ENCODE data around the gene CCKAR. TPM values are rescaled to one million over a fixed set of nuclear protein-coding genes. Genes with fewer than 3 reads are reported as not detected.
A peak's percentile ranks its signal among the peaks of the same experiment; 100 is the strongest.

The CCKAR gene
- total RNA-seq, 1 experiment from 2014 or later, result 28.2 TPM

DNA sequence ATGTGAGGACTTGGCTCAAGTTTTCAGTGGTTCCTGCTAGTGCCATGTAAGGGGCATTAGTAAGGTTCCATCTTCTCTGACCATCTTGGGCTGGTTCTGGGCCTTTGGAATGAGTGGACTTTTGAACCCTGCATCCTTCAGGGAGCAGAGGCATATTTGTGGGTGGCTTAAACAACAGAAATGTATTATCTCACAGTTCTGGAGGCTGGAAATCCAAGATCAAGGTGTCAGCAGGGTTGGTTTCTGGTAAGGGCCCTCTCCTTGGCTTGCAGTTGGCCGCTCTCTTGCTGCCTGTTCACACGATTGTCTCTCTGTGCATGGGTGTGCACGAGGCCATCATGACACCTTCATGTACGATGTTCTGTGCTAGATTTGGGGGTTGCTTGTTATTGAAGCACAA is 21.3 kb downstream of the CCKAR start:
- DNase-seq, result no peak
- Histone ChIP-seq H3K36me3 (no peaks in the 10 kb centered on the region), H3K4me3 (no peak overlapping the region), H3K9me3 (peaks cover under 1% of the 10 kb centered on the region; the same call in 1 of the 2 replicates), H3K27me3 (no peaks in the 10 kb centered on the region)

DNA sequence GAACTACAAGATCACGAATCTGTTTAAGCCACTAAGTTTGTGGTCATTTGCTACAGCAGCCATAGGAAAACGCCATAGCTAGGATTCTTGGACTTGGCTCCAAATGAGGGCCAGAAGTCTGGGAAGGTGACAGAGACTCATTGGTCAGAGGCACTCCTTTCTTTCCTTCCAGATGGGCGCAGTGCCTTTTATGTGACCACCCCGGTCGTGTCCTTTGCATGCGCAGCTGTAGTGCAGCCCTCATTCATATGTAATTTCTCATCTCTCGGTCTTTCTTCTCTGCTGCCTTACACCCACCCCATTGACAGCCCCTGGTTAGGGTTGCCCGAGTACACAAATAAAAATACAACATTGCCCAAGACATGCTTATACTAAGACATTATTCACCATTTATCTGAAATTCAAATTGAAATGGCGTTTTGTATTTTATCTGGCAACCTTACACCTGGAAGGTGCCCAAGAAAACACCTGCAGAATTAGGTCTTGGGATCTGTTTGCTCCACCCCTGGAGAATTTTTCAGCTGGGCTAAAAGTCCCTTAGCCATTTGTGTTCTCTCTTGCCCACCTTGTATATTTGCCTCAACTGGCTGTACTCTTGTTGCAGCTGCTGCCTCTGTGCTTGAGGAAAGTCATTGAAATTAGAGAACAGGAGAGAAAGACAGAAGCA is 21.9 kb downstream of the CCKAR start:
- H3K27me3 ChIP-seq, result no peaks in the 10 kb centered on the region
- peaks cover 6% of the 10 kb centered on the region; the same call in 1 of the 2 replicates for H3K9me3 ChIP-seq
- DNase-seq, result no peak
- H3K36me3 ChIP-seq, result no peaks in the 10 kb centered on the region
- H3K4me3 ChIP-seq, result no peak overlapping the region

DNA sequence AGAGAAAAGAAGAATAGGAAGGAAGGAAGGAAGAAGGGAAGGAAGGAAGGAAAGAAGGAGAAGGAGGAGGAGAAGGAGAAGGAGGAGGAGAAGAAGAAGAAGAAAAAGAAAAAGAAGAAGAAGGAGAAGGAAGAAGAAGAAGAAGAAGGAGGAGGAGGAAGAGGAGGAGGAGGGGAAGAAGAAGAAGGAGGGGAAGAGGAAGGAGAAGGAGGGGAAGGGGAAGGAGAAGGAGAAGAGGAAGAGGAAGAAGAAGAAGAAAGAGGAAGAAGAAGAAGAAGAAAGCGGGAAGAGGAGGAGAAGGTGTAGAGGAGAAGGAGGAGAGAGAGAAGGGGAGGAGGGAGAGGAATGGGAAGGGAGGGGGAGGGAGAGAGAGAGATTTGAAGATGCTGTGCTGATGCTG is 22.6 kb downstream of the CCKAR start:
- no peak overlapping the region for H3K4me3 ChIP-seq
- peaks cover 7% of the 10 kb centered on the region; the same call in 1 of the 2 replicates for H3K9me3 ChIP-seq
- no peak for DNase-seq
- no peaks in the 10 kb centered on the region for H3K36me3 ChIP-seq
- no peaks in the 10 kb centered on the region for H3K27me3 ChIP-seq

DNA sequence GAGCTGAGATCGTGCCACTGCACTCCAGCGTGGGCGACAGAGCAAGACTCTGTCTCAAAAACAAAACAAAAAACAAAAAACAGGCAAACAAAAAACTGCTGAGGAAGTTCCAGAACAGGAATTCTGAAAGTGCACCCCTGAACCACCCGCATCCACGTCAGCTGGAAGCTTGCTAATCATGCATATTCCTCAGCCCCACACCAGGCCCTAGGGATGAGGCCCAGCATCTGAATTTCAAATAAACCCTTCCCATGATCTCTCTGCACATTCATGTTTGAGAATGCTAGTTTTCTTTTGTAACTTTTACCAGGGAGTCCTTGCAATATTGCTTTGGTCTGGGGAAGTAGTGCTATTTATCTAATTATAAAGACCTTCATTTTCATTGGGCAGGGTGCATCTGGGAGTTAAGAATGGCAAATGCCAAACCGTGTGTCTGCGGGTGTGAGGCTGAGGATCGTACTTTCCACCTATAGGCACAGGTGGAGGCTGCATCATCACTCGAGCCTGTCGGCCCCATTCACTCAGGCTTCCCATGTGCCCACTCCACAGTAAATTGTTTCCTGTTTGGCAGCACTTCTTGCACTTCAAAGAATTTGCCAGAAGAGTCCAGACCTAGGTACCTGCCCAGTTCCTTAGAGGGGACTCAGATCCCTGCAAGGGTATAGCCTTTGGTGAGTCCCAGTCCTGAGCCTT is 23.6 kb downstream of the CCKAR start:
- no peaks in the 10 kb centered on the region for H3K36me3 ChIP-seq
- H3K4me3 ChIP-seq, result no peak overlapping the region
- no peak for DNase-seq
- peaks cover 7% of the 10 kb centered on the region; the same call in 1 of the 2 replicates for H3K9me3 ChIP-seq
- no peaks in the 10 kb centered on the region for H3K27me3 ChIP-seq

DNA sequence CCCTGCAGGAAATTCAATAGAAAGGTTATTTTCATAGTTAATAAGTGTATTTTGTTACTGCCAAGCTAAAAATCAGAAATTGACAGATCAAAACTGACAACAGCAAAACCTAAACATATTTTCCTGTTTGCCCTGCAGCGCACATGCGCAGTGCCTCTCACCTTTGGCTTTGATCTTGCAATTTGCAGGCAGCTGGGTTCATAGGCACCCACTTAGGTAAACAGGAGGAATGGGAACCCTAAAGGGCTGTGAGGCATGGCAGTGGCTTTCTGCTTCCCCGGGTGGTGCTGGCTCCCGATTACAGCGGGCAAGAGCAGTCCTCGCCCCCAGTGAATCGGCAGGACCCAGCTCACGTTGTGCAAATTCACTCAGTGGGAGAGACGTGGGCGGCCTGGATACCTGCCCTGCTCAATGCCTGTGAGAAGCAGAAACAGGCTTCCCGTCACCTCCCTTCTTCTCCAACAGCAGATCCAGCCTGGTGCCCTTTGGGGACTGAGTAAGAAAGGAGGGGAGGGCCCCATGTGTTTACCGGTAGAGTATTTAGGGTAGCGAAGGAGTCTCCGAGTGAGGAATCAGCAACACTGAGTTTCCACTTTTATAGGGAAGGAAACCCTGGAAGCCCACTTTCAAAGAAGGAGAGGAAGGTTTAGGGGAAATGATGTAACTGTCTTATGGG is 25.7 kb downstream of the CCKAR start:
- Histone ChIP-seq H3K36me3 (no peaks in the 10 kb centered on the region), H3K27me3 (no peaks in the 10 kb centered on the region), H3K9me3 (peaks cover 7% of the 10 kb centered on the region; the same call in 1 of the 2 replicates), H3K4me3 (no peak overlapping the region)
- no peak for DNase-seq

DNA sequence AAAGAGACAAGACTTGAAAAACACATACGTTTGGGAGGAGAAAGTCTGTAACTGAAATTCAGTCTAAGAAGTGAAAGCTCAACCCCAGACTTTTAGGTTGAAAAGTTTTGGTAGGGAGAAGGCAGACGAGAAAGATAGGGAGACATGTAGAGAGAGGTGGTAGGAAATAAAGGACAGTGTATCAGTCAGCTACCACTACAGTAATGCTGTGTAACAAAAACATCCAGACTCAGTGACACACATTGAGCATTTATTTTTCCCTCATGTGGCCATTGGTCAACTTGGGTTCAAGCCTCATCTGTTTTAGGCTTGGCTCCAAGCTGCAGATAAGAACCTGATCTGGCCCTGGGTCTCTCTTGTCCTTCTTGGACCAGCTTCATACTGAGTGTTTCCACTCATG is 26.9 kb downstream of the CCKAR start:
- no peak overlapping the region for H3K4me3 ChIP-seq
- no peaks in the 10 kb centered on the region for H3K36me3 ChIP-seq
- H3K9me3 ChIP-seq, result peaks cover 7% of the 10 kb centered on the region; the same call in 1 of the 2 replicates
- no peak for DNase-seq
- no peaks in the 10 kb centered on the region for H3K27me3 ChIP-seq

DNA sequence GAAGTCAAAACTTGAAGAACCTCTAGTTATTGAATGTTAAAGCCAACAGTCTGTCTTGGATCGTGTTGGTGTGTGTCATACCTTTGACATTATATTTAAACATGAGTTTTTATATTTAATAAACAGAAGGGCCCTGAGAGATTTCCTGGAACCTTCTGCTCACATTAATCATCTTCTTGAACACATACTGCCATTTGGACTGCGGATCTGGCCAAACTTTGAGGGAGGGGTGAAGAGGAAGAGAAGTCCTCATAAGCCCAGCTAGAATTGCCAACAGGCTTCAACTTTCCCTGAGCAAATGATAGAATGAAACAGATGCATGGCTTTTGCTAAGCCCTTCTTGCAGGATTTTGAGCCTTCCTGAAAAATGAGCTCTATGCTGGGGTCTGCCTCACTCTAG is 27.4 kb downstream of the CCKAR start:
- Histone ChIP-seq H3K36me3 (no peaks in the 10 kb centered on the region), H3K4me3 (no peak overlapping the region), H3K9me3 (peaks cover 7% of the 10 kb centered on the region; the same call in 1 of the 2 replicates), H3K27me3 (no peaks in the 10 kb centered on the region)
- peak; percentile 82 for DNase-seq

DNA sequence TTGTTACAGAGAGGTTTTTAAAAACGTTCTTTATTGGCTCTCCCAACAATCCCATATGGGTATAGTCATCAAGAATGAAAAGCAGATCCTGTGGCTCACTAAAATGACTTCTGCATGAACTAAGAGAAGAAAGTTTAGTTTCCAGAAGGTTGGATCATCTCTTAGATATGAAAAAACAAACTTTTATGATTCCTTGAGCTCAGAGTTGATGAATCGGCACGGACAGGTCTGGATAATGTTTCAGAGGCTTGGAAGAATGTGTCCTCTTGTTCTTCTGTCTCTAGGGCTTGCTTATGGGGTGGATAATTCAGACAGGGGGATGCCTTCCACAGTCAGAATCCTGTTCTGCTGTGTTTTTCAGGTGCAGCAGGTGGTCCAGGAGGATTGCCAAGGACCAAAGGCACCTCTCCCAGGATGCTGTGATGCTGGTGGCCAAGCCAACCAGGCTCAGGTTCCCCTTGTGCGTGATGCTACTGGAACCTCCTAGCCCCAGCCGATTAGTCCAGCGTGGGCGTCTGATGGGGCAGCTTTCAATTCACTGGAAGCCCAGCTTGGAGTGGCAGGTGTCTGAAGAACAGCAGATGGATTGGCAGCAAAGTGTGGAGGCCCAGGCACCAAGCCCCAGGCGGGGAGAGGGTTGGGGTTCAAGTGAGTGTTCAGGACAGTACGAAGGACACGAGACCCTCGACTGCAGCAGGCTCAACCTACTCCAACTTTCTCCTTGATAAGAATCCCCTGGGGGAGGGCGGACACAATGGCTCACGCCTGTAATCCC is 30.3 kb downstream of the CCKAR start:
- Histone ChIP-seq H3K9me3 (peaks cover 7% of the 10 kb centered on the region; the same call in 1 of the 2 replicates), H3K4me3 (no peak overlapping the region), H3K27me3 (no peaks in the 10 kb centered on the region), H3K36me3 (no peaks in the 10 kb centered on the region)
- DNase-seq, result peak; percentile 28

DNA sequence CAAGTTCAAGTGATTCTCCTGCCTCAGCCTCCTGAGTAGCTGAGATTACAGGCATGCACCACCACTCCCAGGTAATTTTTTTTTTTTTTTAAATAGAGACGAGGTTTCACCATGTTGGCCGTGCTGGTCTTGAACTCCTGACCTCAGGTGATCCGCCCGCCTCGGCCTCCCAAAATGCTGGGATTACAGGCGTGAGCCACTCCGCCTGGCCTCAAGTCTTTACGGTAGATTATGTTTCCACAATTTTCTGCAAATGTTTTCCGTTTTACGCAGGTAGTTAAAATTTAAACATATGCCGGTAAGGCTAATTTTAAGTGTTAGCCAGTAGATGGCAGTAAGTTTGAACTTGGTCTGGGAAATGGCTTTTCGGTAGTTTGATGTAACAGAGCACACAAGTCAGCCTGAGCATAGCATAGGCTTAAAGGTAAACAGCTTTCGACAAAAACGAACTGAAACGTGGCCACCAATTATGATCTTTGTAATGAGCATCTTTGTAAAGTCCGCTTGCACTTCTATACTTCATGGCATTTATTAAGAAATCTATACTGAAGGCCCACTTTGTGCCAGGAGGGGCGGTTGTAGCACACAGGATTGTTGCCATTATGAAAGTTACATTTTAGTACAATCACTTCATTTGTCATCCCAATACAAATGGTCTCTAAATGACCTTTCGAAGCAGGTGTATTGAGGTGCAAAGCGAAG is 31.1 kb downstream of the CCKAR start:
- Histone ChIP-seq H3K4me3 (no peak overlapping the region), H3K27me3 (no peaks in the 10 kb centered on the region), H3K9me3 (peaks cover 7% of the 10 kb centered on the region; the same call in 1 of the 2 replicates), H3K36me3 (no peaks in the 10 kb centered on the region)
- DNase-seq, result no peak

DNA sequence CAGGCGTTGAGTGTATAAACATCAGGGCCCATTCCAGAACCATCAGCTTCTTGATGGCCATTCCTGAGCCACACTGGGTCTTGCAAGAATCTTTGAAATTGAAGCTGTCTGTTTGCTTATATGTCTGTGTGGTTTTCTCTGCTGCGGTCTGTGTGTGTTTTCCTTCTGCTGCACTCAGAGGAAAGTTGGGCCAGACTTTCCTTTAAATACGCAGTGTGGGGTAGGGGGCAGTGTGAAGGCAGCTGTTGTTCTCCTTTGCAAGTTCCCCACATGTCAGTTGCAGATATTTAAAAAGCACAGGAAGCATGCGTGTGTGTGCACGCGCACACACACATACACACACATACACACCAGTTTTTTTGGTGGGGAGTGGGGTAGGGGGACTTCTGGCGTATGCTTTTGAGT is 32.1 kb downstream of the CCKAR start:
- no peaks in the 10 kb centered on the region for H3K27me3 ChIP-seq
- no peaks in the 10 kb centered on the region for H3K9me3 ChIP-seq
- H3K4me3 ChIP-seq, result no peak overlapping the region
- DNase-seq, result no peak
- H3K36me3 ChIP-seq, result no peaks in the 10 kb centered on the region

DNA sequence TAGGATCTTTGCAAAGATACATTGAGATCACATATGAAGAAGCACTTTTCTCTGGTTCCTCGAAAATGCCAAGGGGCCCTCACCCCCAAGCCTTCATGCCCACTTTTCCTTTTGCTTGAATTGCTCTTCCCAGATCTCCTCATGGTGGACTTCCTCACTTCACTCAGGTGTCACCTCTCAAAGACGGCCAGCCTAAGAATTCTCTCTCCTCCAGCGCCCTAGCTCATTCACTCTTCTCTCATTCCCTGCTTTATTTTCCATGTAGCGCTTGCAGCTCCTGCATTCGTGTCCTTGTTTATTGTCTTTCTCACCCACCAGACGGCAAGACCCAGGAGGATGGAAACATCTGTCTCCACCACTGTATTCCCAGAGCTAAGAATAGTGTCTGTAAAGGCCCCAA is 32.9 kb downstream of the CCKAR start:
- H3K27me3 ChIP-seq, result no peaks in the 10 kb centered on the region
- no peak overlapping the region for H3K4me3 ChIP-seq
- no peak for DNase-seq
- no peaks in the 10 kb centered on the region for H3K9me3 ChIP-seq
- no peaks in the 10 kb centered on the region for H3K36me3 ChIP-seq

DNA sequence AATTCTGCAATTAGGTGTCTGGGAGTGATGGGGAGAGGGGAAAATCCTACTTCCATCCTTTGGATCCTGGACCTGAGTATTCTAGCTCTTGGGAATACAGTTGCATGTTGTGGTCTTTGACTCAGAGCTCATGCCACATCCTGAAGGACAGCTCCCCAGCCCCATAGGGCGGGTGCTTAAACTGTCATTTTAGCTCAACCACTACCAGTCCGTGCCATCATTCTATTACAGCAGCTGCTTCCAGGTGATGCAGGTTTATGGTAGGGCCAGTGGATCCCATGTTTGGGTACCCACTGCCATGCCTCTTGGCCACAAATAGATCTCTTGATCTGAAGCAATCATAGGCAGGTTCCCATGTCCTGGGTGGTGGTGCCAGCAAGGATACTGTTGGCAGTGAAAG is 34.7 kb downstream of the CCKAR start:
- Histone ChIP-seq H3K36me3 (no peaks in the 10 kb centered on the region), H3K9me3 (no peaks in the 10 kb centered on the region), H3K4me3 (no peak overlapping the region), H3K27me3 (no peaks in the 10 kb centered on the region)
- no peak for DNase-seq

DNA sequence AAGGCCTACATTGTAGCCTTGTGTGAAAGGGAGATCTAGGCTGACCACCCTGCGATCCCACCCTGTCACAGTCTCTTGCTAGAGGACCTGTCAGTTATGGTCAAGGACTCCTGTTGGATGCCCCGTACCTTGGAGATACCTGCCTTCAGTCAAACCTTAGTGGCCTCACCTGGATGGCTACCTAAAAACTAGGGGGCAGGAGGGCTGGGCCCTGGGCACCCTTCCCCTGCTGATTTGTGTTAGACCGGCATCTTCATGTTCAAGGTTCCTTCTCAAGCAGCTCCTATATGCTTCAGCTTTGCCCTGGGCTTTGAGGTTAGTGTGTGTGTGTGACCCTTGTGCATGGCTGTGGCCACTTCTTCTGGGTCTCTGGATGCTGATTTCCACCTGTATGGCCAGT is 35.3 kb downstream of the CCKAR start:
- Histone ChIP-seq H3K4me3 (no peak overlapping the region), H3K9me3 (no peaks in the 10 kb centered on the region), H3K36me3 (no peaks in the 10 kb centered on the region)

DNA sequence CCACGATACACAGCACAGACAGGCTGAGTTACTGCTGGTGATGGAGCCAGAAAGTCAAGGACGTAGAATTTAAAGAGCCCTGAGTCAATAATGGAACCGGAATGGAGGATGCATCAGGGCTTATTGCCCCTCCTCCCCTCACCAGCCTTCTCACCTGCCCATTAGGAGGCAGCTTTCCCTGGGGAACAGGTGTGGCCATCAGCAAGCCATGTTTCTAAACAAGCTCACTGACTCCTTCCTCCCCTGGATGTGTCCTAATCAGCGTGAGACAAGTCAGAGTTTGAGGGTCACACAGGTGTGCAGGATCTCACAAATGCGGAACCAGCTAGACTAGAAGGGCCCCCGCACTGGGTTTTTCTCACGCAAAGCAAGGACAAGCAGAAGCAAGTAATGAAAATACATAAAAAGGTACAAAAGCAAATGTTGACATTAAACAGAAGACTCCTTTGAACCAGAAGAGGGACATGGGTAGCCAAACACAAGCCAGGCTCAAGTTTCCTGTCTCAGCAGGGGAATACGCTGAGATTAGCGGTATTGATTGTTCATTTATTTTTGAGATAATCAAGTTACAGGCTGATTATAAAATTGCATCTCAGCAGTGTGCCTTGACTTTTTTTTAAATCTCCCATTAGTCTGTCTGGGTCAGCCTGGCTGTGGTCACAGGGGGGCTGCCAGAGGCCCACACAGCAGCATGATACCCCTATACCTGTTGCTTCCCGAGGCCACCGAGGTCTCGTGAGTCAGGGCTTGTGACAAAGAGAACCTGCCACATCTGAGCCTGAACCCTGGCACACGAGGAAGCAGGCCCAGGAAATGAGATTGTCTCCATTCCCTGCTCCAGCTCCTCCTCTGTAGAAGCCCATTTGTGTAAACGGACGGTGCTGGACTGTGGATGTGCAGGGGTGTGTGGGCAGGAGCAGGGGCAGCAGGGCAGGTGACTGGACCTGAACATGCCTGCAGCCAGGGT is 37.4 kb downstream of the CCKAR start:
- H3K4me3 ChIP-seq, result no peak overlapping the region
- no peaks in the 10 kb centered on the region for H3K27me3 ChIP-seq
- peaks cover under 1% of the 10 kb centered on the region; the same call in 1 of the 2 replicates for H3K9me3 ChIP-seq
- H3K36me3 ChIP-seq, result no peaks in the 10 kb centered on the region
- DNase-seq, result no peak

More for the DNA sequence above, 35.3 kb downstream of the CCKAR start:
- no peaks in the 10 kb centered on the region for H3K27me3 ChIP-seq
- DNase-seq, result no peak

DNA sequence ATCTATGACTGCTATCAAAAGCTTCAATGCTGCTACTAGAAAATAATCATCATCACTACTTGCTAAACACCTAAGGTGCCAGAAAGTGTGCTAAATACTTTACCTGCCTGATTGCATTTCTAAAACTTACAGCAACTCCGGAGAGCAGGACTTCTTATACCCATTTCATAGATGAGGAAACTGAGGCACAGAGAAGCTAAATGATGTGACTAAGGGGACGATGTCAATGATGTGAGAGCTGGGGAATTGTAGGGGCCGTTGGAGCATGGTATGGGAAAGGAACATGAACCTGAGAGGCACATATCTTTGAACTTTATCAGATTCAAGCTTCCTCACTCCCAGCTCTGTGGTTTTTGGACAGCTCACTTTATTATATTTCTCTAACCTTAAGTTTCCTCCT is 38.7 kb downstream of the CCKAR start:
- Histone ChIP-seq H3K36me3 (no peaks in the 10 kb centered on the region; the same call in 1 of the 2 replicates), H3K9me3 (peaks cover 2% of the 10 kb centered on the region; the same call in 1 of the 2 replicates), H3K4me3 (no peak overlapping the region), H3K27me3 (no peaks in the 10 kb centered on the region)
- no peak for DNase-seq
